Measurements from ENCODE around the gene PHACTR1. TPM values are rescaled to one million over a fixed set of nuclear protein-coding genes. Genes with fewer than 3 reads are reported as not detected.
"Not testable (repeated sequence)": the region's sequence is repeated elsewhere in the genome, so short reads cannot be mapped to it uniquely, and the experiment has no call there.

The PHACTR1 gene
- total RNA-seq, 1 donor from 2014 or later, result 22.8 TPM

- DNase-seq (ENCODE audit: extremely low read depth, low read depth, low spot score), result no peak
Measured at GRCh38 chr6:13125841-13126240, 409.3 kb downstream of the PHACTR1 start.

- DNase-seq (ENCODE audit: extremely low read depth, low read depth, low spot score), result no peak
Measured at GRCh38 chr6:13131935-13132661, 415.5 kb downstream of the PHACTR1 start.

- DNase-seq (ENCODE audit: extremely low read depth, low read depth, low spot score), result not testable (repeated sequence)
Measured at GRCh38 chr6:13133894-13134293, 417.3 kb downstream of the PHACTR1 start.

DNA sequence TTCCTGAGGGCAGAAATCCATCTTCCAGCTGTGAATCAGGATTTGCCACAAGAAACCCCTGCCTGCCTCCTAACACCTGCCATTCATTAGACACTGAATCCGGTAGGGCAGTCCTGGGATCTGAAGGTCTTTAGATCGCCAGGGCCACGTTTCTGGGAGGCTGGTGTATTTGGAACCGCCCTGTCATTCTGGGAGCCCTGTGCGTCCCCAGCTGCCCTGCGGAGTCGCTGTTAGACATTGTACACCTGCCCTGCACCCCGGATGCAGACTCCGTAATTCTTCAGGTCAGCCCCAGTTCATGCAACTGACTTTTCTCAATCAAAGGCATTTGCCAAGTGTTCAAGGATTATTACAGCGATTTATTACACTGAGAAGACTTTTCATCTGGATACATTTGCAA lies 418.6 kb downstream of the PHACTR1 start:
- DNase-seq (ENCODE audit: extremely low read depth, low read depth, low spot score), result no peak

GRCh38 chr6:13139119-13139518 lies 422.6 kb downstream of the PHACTR1 start:
- DNase-seq (ENCODE audit: extremely low read depth, low read depth, low spot score), result no peak

GRCh38 chr6:13140980-13141379 lies 424.4 kb downstream of the PHACTR1 start:
- DNase-seq (ENCODE audit: extremely low read depth, low read depth, low spot score), result no peak

DNA sequence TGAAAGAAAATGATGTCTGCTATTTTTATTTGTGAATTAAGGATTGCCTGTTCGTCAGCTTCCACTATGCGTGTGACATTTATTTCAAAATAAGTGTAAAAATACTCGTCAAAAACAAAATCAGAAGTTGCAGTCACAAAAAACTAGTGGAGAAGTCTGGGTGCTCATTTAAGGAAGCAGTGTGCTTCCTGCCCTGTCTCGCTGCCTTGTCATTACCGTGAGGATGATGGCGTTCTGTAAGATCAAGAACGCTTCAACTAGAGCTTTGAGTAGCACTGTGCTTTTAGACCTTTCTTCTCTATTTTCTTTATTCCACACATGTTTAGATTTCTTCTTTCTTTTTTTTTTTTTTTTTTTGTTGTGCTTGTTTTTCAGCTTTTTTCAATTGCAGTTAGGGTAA lies 424.8 kb downstream of the PHACTR1 start:
- DNase-seq (ENCODE audit: extremely low read depth, low read depth, low spot score), result no peak

- no peak for DNase-seq (ENCODE audit: extremely low read depth, low read depth, low spot score)
Measured at GRCh38 chr6:13142611-13143010, 426.0 kb downstream of the PHACTR1 start.

GRCh38 chr6:13146442-13146841 lies 429.9 kb downstream of the PHACTR1 start:
- DNase-seq (ENCODE audit: extremely low read depth, low read depth, low spot score), result no peak

DNA sequence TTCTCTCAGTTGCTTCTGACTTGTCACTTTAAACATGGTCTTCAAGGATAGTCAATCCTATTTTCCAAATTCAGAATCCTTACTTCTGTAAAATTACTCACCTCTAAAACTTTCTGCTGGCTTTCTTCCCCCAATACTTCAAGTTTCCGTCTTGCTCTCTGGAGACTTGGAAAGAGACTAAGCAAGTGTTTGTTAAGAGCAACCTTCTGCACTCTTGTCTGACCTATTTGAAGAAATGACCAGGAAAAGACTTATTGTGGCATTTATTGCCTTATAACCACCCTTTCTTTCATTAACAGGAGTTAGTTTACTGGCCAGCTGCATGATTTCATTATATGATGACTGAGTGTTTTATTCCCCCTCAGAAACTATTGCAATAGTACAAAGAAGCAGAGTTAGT lies 430.8 kb downstream of the PHACTR1 start:
- no peak for DNase-seq (ENCODE audit: extremely low read depth, low read depth, low spot score)

- DNase-seq (ENCODE audit: extremely low read depth, low read depth, low spot score), result no peak
Measured at GRCh38 chr6:13147782-13148181, 431.2 kb downstream of the PHACTR1 start.

DNA sequence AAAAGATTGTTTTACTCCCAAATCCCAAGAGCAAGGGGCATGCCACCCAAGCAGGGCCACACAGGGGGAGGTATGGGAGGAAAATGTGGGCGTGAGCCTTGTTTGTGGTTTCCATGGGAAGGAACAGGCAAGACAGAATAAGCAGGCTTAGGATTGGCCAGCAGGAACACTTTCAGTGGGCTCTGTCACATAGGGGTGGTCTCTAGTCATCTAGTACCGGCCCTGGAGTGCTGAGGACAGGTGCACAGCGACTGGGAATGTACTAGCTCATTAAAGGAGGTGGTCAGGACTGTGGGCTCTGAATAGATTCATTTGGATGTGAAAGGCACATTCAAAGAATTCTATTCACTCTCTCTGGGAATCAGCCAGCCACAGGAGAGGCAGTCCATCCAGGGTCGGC lies 436.2 kb downstream of the PHACTR1 start:
- no peak for DNase-seq (ENCODE audit: extremely low read depth, low read depth, low spot score)

DNA sequence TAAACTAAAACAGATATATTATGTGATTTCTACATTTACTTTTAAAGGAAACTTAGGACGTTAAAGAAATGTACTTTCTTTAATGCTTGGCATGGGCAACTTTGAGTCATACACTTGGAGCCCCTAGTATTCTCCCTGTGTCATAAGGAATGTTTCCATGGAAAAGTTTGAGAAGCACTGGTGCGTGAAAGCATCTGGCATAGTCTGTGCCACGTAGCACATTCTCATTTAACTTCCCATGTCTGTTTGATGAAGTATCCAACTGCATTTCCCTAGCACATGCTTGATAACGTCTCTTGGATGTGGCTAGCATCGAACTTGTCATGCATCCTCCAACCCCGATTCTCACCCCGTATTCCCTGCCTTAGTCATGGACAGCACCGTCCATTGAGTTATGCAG lies 439.8 kb downstream of the PHACTR1 start:
- no peak for DNase-seq (ENCODE audit: extremely low read depth, low read depth, low spot score)

DNA sequence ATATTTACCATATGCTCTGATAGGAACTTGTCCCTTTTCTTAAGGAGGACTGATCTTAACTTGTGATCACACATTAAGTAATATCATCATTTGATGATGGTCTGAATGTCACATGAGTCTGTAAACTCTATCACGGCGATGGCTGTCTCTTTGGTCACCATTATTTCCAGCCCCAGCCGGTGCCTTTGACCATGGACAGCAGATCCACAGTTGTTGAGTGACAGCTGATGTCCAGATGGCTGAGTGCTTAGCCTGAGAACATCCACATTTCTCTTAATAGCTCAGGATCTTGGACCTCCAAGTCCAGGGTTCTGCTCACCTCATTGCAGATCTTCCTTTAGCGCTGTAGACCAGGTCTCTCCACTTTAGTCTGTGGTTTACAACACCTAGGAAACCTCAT lies 440.7 kb downstream of the PHACTR1 start:
- no peak for DNase-seq (ENCODE audit: extremely low read depth, low read depth, low spot score)

DNA sequence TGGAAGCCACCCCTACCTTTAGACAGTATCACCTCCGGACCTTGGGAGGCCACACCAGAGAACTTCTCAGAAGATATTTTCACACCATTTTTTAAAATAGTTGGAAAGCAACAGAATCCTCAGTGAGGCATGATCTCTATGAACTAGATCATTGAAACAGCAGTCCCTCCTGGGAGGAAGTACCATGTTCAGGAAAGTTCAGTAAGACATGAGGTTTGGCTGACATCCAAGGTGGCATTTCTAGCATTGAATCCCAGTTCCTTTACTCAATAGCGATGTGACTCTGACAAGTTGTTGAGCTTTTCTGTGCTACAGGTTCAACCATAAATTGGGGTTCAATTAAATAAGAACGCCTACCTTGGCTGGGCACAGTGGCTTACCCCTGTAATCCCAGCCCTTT lies 442.7 kb downstream of the PHACTR1 start:
- DNase-seq (ENCODE audit: extremely low read depth, low read depth, low spot score), result peak; percentile 7

GRCh38 chr6:13159822-13160221 lies 443.3 kb downstream of the PHACTR1 start:
- not testable (repeated sequence) for DNase-seq (ENCODE audit: extremely low read depth, low read depth, low spot score)

GRCh38 chr6:13163161-13163944 lies 446.8 kb downstream of the PHACTR1 start:
- no peak for DNase-seq (ENCODE audit: extremely low read depth, low read depth, low spot score)

DNA sequence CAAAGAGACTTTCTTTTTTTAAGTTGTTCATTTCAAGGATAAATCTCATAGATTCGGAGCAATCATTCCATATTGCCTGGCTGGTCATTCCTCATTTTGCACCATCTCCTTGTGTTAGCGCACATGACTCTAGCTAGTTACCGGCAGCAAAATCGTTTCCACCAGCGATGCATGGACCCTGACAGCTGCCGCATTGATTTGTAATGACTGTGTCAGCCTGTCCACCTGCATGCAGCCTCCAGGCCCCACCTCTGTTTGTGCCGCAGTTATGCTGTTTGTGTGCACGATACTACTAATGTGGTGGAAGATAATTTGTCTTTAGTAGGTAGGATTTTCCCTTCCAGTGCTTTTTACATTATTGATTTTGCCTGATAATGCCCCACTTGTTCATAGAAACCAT lies 447.7 kb downstream of the PHACTR1 start:
- no peak for DNase-seq (ENCODE audit: extremely low read depth, low read depth, low spot score)

GRCh38 chr6:13165502-13166172 lies 449.1 kb downstream of the PHACTR1 start:
- DNase-seq (ENCODE audit: extremely low read depth, low read depth, low spot score), result no peak

GRCh38 chr6:13166269-13166668 lies 449.7 kb downstream of the PHACTR1 start:
- no peak for DNase-seq (ENCODE audit: extremely low read depth, low read depth, low spot score)

- DNase-seq (ENCODE audit: extremely low read depth, low read depth, low spot score), result no peak
Measured at GRCh38 chr6:13166916-13167315, 450.3 kb downstream of the PHACTR1 start.

DNA sequence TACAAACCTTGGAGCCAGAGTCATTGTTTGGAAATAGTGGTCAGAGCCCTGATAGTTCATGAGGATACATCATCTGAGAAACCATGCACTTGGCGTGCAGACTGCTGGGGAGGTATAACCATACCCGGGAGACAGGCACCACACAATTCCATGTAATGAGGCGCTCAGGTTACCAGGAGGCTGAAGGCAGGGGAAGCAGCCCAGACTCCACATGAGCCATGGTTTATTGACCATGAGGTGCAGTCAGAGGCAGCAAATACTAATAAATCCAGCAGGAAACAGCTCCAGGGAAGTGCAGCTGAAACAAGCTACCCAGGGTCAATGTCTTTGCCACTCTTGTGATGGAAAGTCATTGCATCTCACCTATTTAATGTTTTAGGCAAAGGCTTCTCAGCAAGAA lies 455.7 kb downstream of the PHACTR1 start:
- DNase-seq (ENCODE audit: extremely low read depth, low read depth, low spot score), result no peak
